Small intestine (tissue), 7 donors: ENCODE measurements around the gene CHST11. TPM values are rescaled to one million over a fixed set of nuclear protein-coding genes. Genes with fewer than 3 reads are reported as not detected.

ENCODE experiments used
- DNase-seq, 2 donors: peaks; one replicate each; pipeline versions ENCODE4 v3.0.0 to v3.0.0-alpha.2; 2013
- FAIRE-seq: peaks from 2 replicates; lab custom pipeline; 2012; peaks lifted over from hg19 to GRCh38; lab: Jason Lieb, UNC
- H3K27ac ChIP-seq, 3 donors: one replicate each; pipeline ENCODE4 v1.5.1; 2013; ENCODE audit warnings: low read length in 2 of 3, mild to moderate bottlenecking in 2 of 3, control low read depth in 1 of 3, inconsistent platforms in 1 of 3, low read depth in 1 of 3, moderate library complexity in 1 of 3
- H3K27me3 ChIP-seq, 3 donors: one replicate each; pipeline ENCODE4 v1.6.1; 2013; ENCODE audit warnings: low read length in 3 of 3, inconsistent platforms in 1 of 3; ENCODE audit not compliant: control insufficient read depth in 3 of 3, insufficient read depth in 3 of 3
- H3K36me3 ChIP-seq, 3 donors: one replicate each; pipeline ENCODE4 v1.6.1; 2013; ENCODE audit warnings: low read length in 3 of 3, inconsistent platforms in 1 of 3, low read depth in 1 of 3, mild to moderate bottlenecking in 1 of 3, moderate library complexity in 1 of 3; ENCODE audit not compliant: control insufficient read depth in 3 of 3, insufficient read depth in 2 of 3
- H3K4me1 ChIP-seq, 3 donors: one replicate each; pipeline ENCODE4 v1.6.1; 2013; ENCODE audit warnings: low read length in 2 of 3, inconsistent platforms in 1 of 3, low read depth in 1 of 3, mild to moderate bottlenecking in 1 of 3, moderate library complexity in 1 of 3; ENCODE audit not compliant: control insufficient read depth in 3 of 3, insufficient read depth in 2 of 3
- H3K4me3 ChIP-seq, 3 donors: one replicate each; pipeline ENCODE4 v1.5.1; 2013; ENCODE audit warnings: low read length in 3 of 3, control low read depth in 1 of 3, inconsistent platforms in 1 of 3, low read depth in 1 of 3, mild to moderate bottlenecking in 1 of 3, moderate library complexity in 1 of 3
- H3K9me3 ChIP-seq, 2 donors: one replicate each; pipeline ENCODE4 v1.6.1; 2013; ENCODE audit warnings: low read depth in 1 of 2, low read length in 1 of 2; ENCODE audit not compliant: control insufficient read depth in 2 of 2, insufficient read depth in 1 of 2
- WGBS, 3 donors: extraction: QIAGEN DNeasy Blood & Tissue Kit; methylation state at CpG; one replicate each; pipeline ENCODE4 v1.1.7; 2013; 5-methylcytosine and 5-hydroxymethylcytosine counted together
- polyA plus RNA-seq, 4 donors: library from polyadenylated mRNA; stranded (reverse) in 3 of 4; unstranded in 1 of 4; fragments of 200-250 nt in 3 of 4; fragments of 120-200 nt in 1 of 4; gene quantifications; one replicate each; pipeline versions ENCODE4 v1.2.1 to v1.2.3, GENCODE V29; 2013
- donor health status: healthy with polysubstance abuse.
- donor health status: control.
- donor health status: control.
- donor health status: Bipolar disorder and iron deficiency.
- donor health status: healthy.

The CHST11 gene
- polyA plus RNA-seq, 4 donors = 0.89 to 3.0 (median 2.0) TPM

- no peak overlapping the region for H3K4me3 ChIP-seq
- no peaks in the 10 kb centered on the region for H3K27me3 ChIP-seq
- DNase-seq = no peak
- no peaks in the 10 kb centered on the region for H3K9me3 ChIP-seq
- WGBS, 3 donors = 86 to 88% (median 88%) methylated on average over 9 of the region's 9 CpGs
- peaks cover 0 to 2% (median 0%) of the 10 kb centered on the region in 3 donors for H3K4me1 ChIP-seq
- no peak for FAIRE-seq
- no peak overlapping the region for H3K27ac ChIP-seq
- no peaks in the 10 kb centered on the region for H3K36me3 ChIP-seq
These were observed 251.2 kb downstream of the CHST11 start for GRCh38 chr12:104707794-104708558.

GRCh38 chr12:104708891-104709290, 252.1 kb downstream of the CHST11 start:
- WGBS, 3 donors = 73 to 89% (median 83%) methylated on average over 7 of the region's 7 CpGs
- FAIRE-seq = no peak
- H3K4me1 ChIP-seq = peaks cover 0 to 2% (median 0%) of the 10 kb centered on the region in 3 donors
- no peaks in the 10 kb centered on the region for H3K27me3 ChIP-seq
- H3K9me3 ChIP-seq = no peaks in the 10 kb centered on the region
- H3K36me3 ChIP-seq = no peaks in the 10 kb centered on the region
- H3K4me3 ChIP-seq = no peak overlapping the region
- no peak overlapping the region for H3K27ac ChIP-seq
- no peak for DNase-seq

- FAIRE-seq (no peak), DNase-seq (no peak)
- peak overlapping the region in 1 of 3 donors; percentile 32 for H3K27ac ChIP-seq
- no peaks in the 10 kb centered on the region for H3K9me3 ChIP-seq
- H3K4me3 ChIP-seq = no peak overlapping the region
- H3K27me3 ChIP-seq = no peaks in the 10 kb centered on the region
- peaks cover 0 to 2% (median 0%) of the 10 kb centered on the region in 3 donors for H3K4me1 ChIP-seq
- WGBS, 3 donors = 84 to 91% (median 88%) methylated on average over 9 of the region's 9 CpGs
- H3K36me3 ChIP-seq = no peaks in the 10 kb centered on the region
These were observed 253.1 kb downstream of the CHST11 start for GRCh38 chr12:104709692-104710435.

- H3K27me3 ChIP-seq = no peaks in the 10 kb centered on the region
- H3K9me3 ChIP-seq = no peaks in the 10 kb centered on the region
- WGBS, 3 donors = 56 to 69% (median 68%) methylated on average over 8 of the region's 8 CpGs
- DNase-seq (no peak), FAIRE-seq (no peak)
- no peak overlapping the region for H3K4me3 ChIP-seq
- no peaks in the 10 kb centered on the region for H3K36me3 ChIP-seq
- peak overlapping the region in 1 of 3 donors; percentile 32 for H3K27ac ChIP-seq
- peaks cover 0 to 2% (median 0%) of the 10 kb centered on the region in 3 donors for H3K4me1 ChIP-seq
These were observed 254.4 kb downstream of the CHST11 start for GRCh38 chr12:104710940-104711689.

GRCh38 chr12:104712477-104712876, 255.7 kb downstream of the CHST11 start:
- Histone ChIP-seq H3K27me3 (no peaks in the 10 kb centered on the region), H3K4me1 (peaks cover 0 to 2% (median 0%) of the 10 kb centered on the region in 3 donors), H3K27ac (no peak overlapping the region), H3K4me3 (no peak overlapping the region), H3K36me3 (no peaks in the 10 kb centered on the region), H3K9me3 (no peaks in the 10 kb centered on the region)
- DNase-seq (no peak), FAIRE-seq (no peak)
- 80 to 82% (median 81%) methylated on average over 6 of the region's 6 CpGs for WGBS, 3 donors

GRCh38 chr12:104712968-104713367, 256.2 kb downstream of the CHST11 start:
- Histone ChIP-seq H3K27me3 (no peaks in the 10 kb centered on the region), H3K4me3 (no peak overlapping the region), H3K4me1 (peaks cover 0 to 2% (median 0%) of the 10 kb centered on the region in 3 donors), H3K36me3 (no peaks in the 10 kb centered on the region), H3K27ac (no peak overlapping the region), H3K9me3 (no peaks in the 10 kb centered on the region)
- 73 to 91% (median 84%) methylated on average over 5 of the region's 5 CpGs for WGBS, 3 donors
- no peak for DNase-seq
- no peak for FAIRE-seq

- Histone ChIP-seq H3K9me3 (no peaks in the 10 kb centered on the region), H3K27ac (no peak overlapping the region), H3K36me3 (no peaks in the 10 kb centered on the region), H3K4me1 (peaks cover 0 to 2% (median 0%) of the 10 kb centered on the region in 3 donors), H3K27me3 (no peaks in the 10 kb centered on the region), H3K4me3 (no peak overlapping the region)
- 64 to 74% (median 67%) methylated on average over 8 of the region's 8 CpGs for WGBS, 3 donors
- no peak for FAIRE-seq
- DNase-seq = no peak
These were observed 256.7 kb downstream of the CHST11 start for GRCh38 chr12:104713444-104713843.

- 86 to 94% (median 91%) methylated on average over 6 of the region's 6 CpGs for WGBS, 3 donors
- Histone ChIP-seq H3K36me3 (no peaks in the 10 kb centered on the region), H3K27ac (no peak overlapping the region), H3K4me1 (peaks cover 0 to 2% (median 0%) of the 10 kb centered on the region in 3 donors), H3K9me3 (no peaks in the 10 kb centered on the region), H3K4me3 (no peak overlapping the region), H3K27me3 (no peaks in the 10 kb centered on the region)
- FAIRE-seq (no peak), DNase-seq (no peak)
These were observed 257.6 kb downstream of the CHST11 start for GRCh38 chr12:104714369-104714768.
